GM11168 (cell line): ENCODE data around the gene GRAMD1B.
"Not testable (repeated sequence)": the region's sequence is repeated elsewhere in the genome, so short reads cannot be mapped to it uniquely, and the experiment has no call there.

Source experiments
- in situ Hi-C: fragments of 300-500 bp; cut with MboI; formaldehyde crosslinking; loops from one replicate; pipeline ENCODE4 v1.12.0; 2022; ENCODE audit warnings: low sequenced_read_pairs; ENCODE audit not compliant: unreplicated experiment

Gene GRAMD1B

GRCh38 chr11:123439616-123440015, 9.5 kb downstream of the GRAMD1B start:
- in situ Hi-C loops = no loop called here

GRCh38 chr11:123441161-123441560, 11.1 kb downstream of the GRAMD1B start:
- in situ Hi-C loops = no loop called here

GRCh38 chr11:123443851-123444623, 14.0 kb downstream of the GRAMD1B start:
- in situ Hi-C loops = no loop called here

- in situ Hi-C loops = no loop called here
Measured at GRCh38 chr11:123448823-123449222, 18.8 kb downstream of the GRAMD1B start.

- in situ Hi-C loops = no loop called here
Measured at GRCh38 chr11:123449436-123449835, 19.4 kb downstream of the GRAMD1B start.

GRCh38 chr11:123450623-123451022, 20.6 kb downstream of the GRAMD1B start:
- in situ Hi-C loops = no loop called here

- in situ Hi-C loops = no loop called here
Measured at GRCh38 chr11:123451183-123451781, 21.2 kb downstream of the GRAMD1B start.

- in situ Hi-C loops = no loop called here
Measured at GRCh38 chr11:123452794-123453193, 22.7 kb downstream of the GRAMD1B start.

GRCh38 chr11:123454060-123454651, 24.1 kb downstream of the GRAMD1B start:
- in situ Hi-C loops = no loop called here

- in situ Hi-C loops = no loop called here
Measured at GRCh38 chr11:123454796-123455195, 24.7 kb downstream of the GRAMD1B start.

- in situ Hi-C loops = not testable (repeated sequence)
Measured at GRCh38 chr11:123456448-123456847, 26.4 kb downstream of the GRAMD1B start.

GRCh38 chr11:123457187-123457770, 27.2 kb downstream of the GRAMD1B start:
- in situ Hi-C loops = no loop called here

GRCh38 chr11:123458501-123458900, 28.4 kb downstream of the GRAMD1B start:
- in situ Hi-C loops = no loop called here

- in situ Hi-C loops = no loop called here
Measured at GRCh38 chr11:123460012-123460700, 30.1 kb downstream of the GRAMD1B start.

GRCh38 chr11:123461164-123461563, 31.1 kb downstream of the GRAMD1B start:
- in situ Hi-C loops = no loop called here

- in situ Hi-C loops = not testable (repeated sequence)
Measured at GRCh38 chr11:123465667-123466066, 35.6 kb downstream of the GRAMD1B start.

GRCh38 chr11:123466172-123466571, 36.1 kb downstream of the GRAMD1B start:
- in situ Hi-C loops = not testable (repeated sequence)

GRCh38 chr11:123469089-123469488, 39.0 kb downstream of the GRAMD1B start:
- in situ Hi-C loops = no loop called here

- in situ Hi-C loops = no loop called here
Measured at GRCh38 chr11:123469586-123469985, 39.5 kb downstream of the GRAMD1B start.

- in situ Hi-C loops = loop anchor here (5.0 kb wide), 1 partner anchor 89 kb away; no protein-coding TSS in a partner anchor
Measured at GRCh38 chr11:123470842-123471241, 40.8 kb downstream of the GRAMD1B start.
